Measurements from ENCODE around the gene SNX4.

DNA sequence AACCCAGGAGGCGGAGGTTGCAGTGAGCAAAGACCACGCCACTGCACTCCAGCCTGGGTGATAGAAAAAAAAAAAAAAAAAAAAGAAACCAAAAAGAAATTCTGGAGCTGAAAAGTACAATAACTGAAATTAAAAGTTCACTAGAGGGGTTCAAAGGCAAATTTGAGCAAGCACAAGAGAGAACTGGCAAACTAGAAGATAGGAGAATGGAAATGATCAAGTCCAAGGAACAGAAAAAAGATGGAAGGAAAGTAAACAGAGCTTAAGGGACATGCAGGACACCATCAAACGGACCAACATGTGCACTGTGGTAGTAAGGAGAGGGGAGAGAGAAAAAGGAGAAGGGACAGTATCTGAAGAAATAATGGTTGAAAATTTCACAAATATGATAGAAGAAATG, 12.9 kb downstream of the SNX4 start:
- TF ChIP-seq RCOR1 (IDR thresholded peaks at IDR 0.05; ENCODE audit: low read depth, low read length) = no peak
- TF ChIP-seq POLR2A (IDR thresholded peaks at IDR 0.05; ENCODE audit: low read length) = no peak
- TF ChIP-seq, protein P1, sequence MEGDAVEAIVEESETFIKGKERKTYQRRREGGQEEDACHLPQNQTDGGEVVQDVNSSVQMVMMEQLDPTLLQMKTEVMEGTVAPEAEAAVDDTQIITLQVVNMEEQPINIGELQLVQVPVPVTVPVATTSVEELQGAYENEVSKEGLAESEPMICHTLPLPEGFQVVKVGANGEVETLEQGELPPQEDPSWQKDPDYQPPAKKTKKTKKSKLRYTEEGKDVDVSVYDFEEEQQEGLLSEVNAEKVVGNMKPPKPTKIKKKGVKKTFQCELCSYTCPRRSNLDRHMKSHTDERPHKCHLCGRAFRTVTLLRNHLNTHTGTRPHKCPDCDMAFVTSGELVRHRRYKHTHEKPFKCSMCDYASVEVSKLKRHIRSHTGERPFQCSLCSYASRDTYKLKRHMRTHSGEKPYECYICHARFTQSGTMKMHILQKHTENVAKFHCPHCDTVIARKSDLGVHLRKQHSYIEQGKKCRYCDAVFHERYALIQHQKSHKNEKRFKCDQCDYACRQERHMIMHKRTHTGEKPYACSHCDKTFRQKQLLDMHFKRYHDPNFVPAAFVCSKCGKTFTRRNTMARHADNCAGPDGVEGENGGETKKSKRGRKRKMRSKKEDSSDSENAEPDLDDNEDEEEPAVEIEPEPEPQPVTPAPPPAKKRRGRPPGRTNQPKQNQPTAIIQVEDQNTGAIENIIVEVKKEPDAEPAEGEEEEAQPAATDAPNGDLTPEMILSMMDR (IDR thresholded peaks at IDR 0.05) = no peak
- no peak for TF ChIP-seq KDM1A (IDR thresholded peaks at IDR 0.05; ENCODE audit: low read depth)
- TF ChIP-seq CEBPB (IDR thresholded peaks at IDR 0.05) = no peak
- no peak for TF ChIP-seq JUN (IDR thresholded peaks at IDR 0.05)
- no peak for TF ChIP-seq POLR2AphosphoS2 (conservative IDR thresholded peaks at IDR 0.05; ENCODE audit: low read length)
- TF ChIP-seq ESRRA (IDR thresholded peaks at IDR 0.05; ENCODE audit: borderline replicate concordance, low read length) = no peak
- no peak for TF ChIP-seq NR3C1 (IDR thresholded peaks at IDR 0.05)
- TF ChIP-seq ELK1 (IDR thresholded peaks at IDR 0.05; ENCODE audit: low read depth, low read length) = no peak

All from A549 (cell line).